Heart right ventricle (tissue), 16 donors: ENCODE measurements around the gene KLC1. TPM values are rescaled to one million over a fixed set of nuclear protein-coding genes. Genes with fewer than 3 reads are reported as not detected.

Source experiments
- ATAC-seq, 8 donors: fragments of 200-7000 bp; cut with Tn5 transposase; one replicate each; pipeline ENCODE4 v1.9.1; 2020; ENCODE audit warnings: mild to moderate bottlenecking in 8 of 8, moderate library complexity in 8 of 8, moderate number of reproducible peaks in 1 of 8
- DNase-seq, 2 donors: peaks; one replicate each; pipeline ENCODE4 v3.0.0-alpha.2; 2020
- H3K27ac ChIP-seq, 10 donors: fragments of 200-600 bp; sonication (generic) in 2 of 10; one replicate each; pipeline versions ENCODE4 v1.5.0 to v1.8.0; 2020 to 2022; ENCODE audit warnings: mild to moderate bottlenecking in 3 of 10
- H3K27me3 ChIP-seq, 7 donors: fragments of 200-600 bp; one replicate each; pipeline ENCODE4 v1.8.0; 2021 to 2022; ENCODE audit warnings: mild to moderate bottlenecking in 2 of 7
- H3K36me3 ChIP-seq, 9 donors: fragments of 200-600 bp; sonication (generic) in 1 of 9; one replicate each; pipeline versions ENCODE4 v1.5.0 to v1.8.0; 2020 to 2022; ENCODE audit warnings: mild to moderate bottlenecking in 2 of 9
- H3K4me1 ChIP-seq, 9 donors: fragments of 200-600 bp; sonication (generic) in 1 of 9; one replicate each; pipeline versions ENCODE4 v1.5.0 to v1.8.0; 2020 to 2022; ENCODE audit warnings: mild to moderate bottlenecking in 4 of 9
- H3K4me3 ChIP-seq, 10 donors: fragments of 200-600 bp; sonication (generic) in 2 of 10; one replicate each; pipeline versions ENCODE4 v1.5.0 to v1.8.0; 2020 to 2022; ENCODE audit warnings: mild to moderate bottlenecking in 7 of 10, moderate library complexity in 2 of 10
- H3K9me3 ChIP-seq, 11 donors: fragments of 200-600 bp in 10 of 11; sonication (generic) in 2 of 11; one replicate each; pipeline versions ENCODE4 v1.5.0 to v1.8.0; 2013 to 2022; ENCODE audit warnings: mild to moderate bottlenecking in 2 of 11, control low read depth in 1 of 11, moderate library complexity in 1 of 11
- CTCF ChIP-seq, 9 donors: fragments of 200-600 bp; sonication (generic) in 2 of 9; IDR thresholded peaks; one replicate each; pipeline versions ENCODE4 v1.5.0 to v1.8.0; 2021 to 2022; ENCODE audit warnings: antibody characterized with exemption in 9 of 9, mild to moderate bottlenecking in 5 of 9, moderate library complexity in 1 of 9
- WGBS, 2 donors: extraction: QIAGEN DNeasy Blood & Tissue Kit; methylation state at CpG; one replicate each; pipeline ENCODE4 v1.1.7; 2013; ENCODE audit warnings: inconsistent platforms in 1 of 2; 5-methylcytosine and 5-hydroxymethylcytosine counted together
- intact Hi-C, 10 donors: fragments of 100-400 bp; cut with DNase I; formaldehyde crosslinking; loops; one replicate each; pipeline versions ENCODE4 v1.11.1 to v1.14.2; 2022
- polyA plus RNA-seq, 2 donors: library from polyadenylated mRNA; stranded (reverse); fragments of 200-250 nt; gene quantifications; one replicate each; pipeline ENCODE4 v1.2.3, GENCODE V29; 2013
- total RNA-seq, 10 donors: library from RNA; stranded (reverse); fragmentation: NEBNext Ultra II Directional in 3 of 10; extraction: Animal tissue kit (Norgen Biotek cat#: 25700) in 3 of 10; gene quantifications; one replicate each; pipeline versions ENCODE4 v1.2.1 to v1.2.4, GENCODE V29; 2021 to 2023
- donor health status: Arrhythmogenic right ventricular cardiomyopathy.
- donor health status: ischemic (EF 13 %, LVEDD 7.1; RV severe dilation, severe dysfunction).
- donor health status: healthy with polysubstance abuse.
- donor health status: DM: no; HTN: yes; CAD: no.
- donor health status: DM: no; HTN: no; CAD: no.
- donor health status: ischemic (EF 25% LVEDD 6.9; RV normal size, moderate dysfunction).
- donor health status: ischemic (EF 25% LVEDD 5.7; RV mildly dilated, moderate dysfunction).
- donor health status: healthy.
- donor health status: DM: yes; HTN: yes; CAD: no.
- donor health status: Ischemic cardiomyopathy.
- donor health status: ischemic (EF 35%, LVEDD 5.7; RV mildly dilated, moderate dysfunction).
- donor health status: nonischemic (EF 11% LVEDD 7.7; RV severe dilation, severe dysfunction).
- donor health status: DM: yes; HTN: yes; CAD: no.
- donor health status: PGD.
- donor health status: ischemic (EF 29% LVEDD 5.4; RV normal size, mild dysfunction).
- donor health status: nonischemic (EF 23%, LVEDD 6.1; RV moderate dilation, normal function).

The KLC1 gene
- total and polyA plus RNA-seq, 12 donors, result 123 to 220 (median 151) TPM

GRCh38 chr14:103628221-103628683, 759 bp upstream of the KLC1 start:
- ATAC-seq, result peak; percentile 31 to 72 (median 68)

GRCh38 chr14:103629503-103630121, 601 bp downstream of the KLC1 start:
- DNase-seq (peak; percentile 70 to 79), ATAC-seq (peak; percentile 47 to 72 (median 56))
- Histone ChIP-seq H3K4me3 (peak overlapping the region; percentile 69 to 100 (median 98)), H3K36me3 (peaks cover 0 to 27% (median 0%) of the 10 kb centered on the region in 9 donors), H3K4me1 (peaks cover 11 to 74% (median 66%) of the 10 kb centered on the region in 9 donors), H3K27me3 (no peaks in the 10 kb centered on the region), H3K27ac (peak overlapping the region; percentile 87 to 100 (median 99)), H3K9me3 (no peaks in the 10 kb centered on the region)
- no peak for TF ChIP-seq CTCF (IDR thresholded peaks at IDR 0.05)
- 0 to 1% methylated on average over 66 to 71 of the region's 71 CpGs for WGBS, 2 donors
- intact Hi-C loops, result loop anchor here in 4 of 10 donors (2.0 to 10.0 kb wide), 3 partner anchors 52 to 55 kb away; no protein-coding TSS in a partner anchor

More at GRCh38 chr14:103628221-103628683, 759 bp upstream of the KLC1 start:
- intact Hi-C loops, result loop anchor here in 4 of 10 donors (2.0 to 10.0 kb wide), 3 partner anchors 51 to 57 kb away; no protein-coding TSS in a partner anchor
- peak; percentile 65 to 83 for DNase-seq
- H3K27me3 ChIP-seq, result no peaks in the 10 kb centered on the region
- no peaks in the 10 kb centered on the region for H3K9me3 ChIP-seq
- peaks cover 0 to 25% (median 0%) of the 10 kb centered on the region in 9 donors for H3K36me3 ChIP-seq
- H3K4me3 ChIP-seq, result peak overlapping the region; percentile 69 to 100 (median 98)
- TF ChIP-seq CTCF (IDR thresholded peaks at IDR 0.05), result no peak
- peak overlapping the region; percentile 87 to 100 (median 99) for H3K27ac ChIP-seq
- peaks cover 13 to 73% (median 63%) of the 10 kb centered on the region in 9 donors for H3K4me1 ChIP-seq
- WGBS, 2 donors, result 6 to 11% methylated on average over 31 of the region's 31 CpGs

- intact Hi-C loops, result no loop called here
Measured at GRCh38 chr14:103630364-103631108, 1.5 kb downstream of the KLC1 start.

More at GRCh38 chr14:103630364-103631108, 1.5 kb downstream of the KLC1 start:
- H3K4me1 ChIP-seq, result peaks cover 5 to 74% (median 67%) of the 10 kb centered on the region in 9 donors
- ATAC-seq, result no peak
- no peak for DNase-seq
- H3K4me3 ChIP-seq, result peak overlapping the region; percentile 69 to 100 (median 98)
- no peak for TF ChIP-seq CTCF (IDR thresholded peaks at IDR 0.05)
- H3K36me3 ChIP-seq, result peaks cover 0 to 33% (median 0%) of the 10 kb centered on the region in 9 donors
- 15 to 16% methylated on average over 5 of the region's 5 CpGs for WGBS, 2 donors
- no peaks in the 10 kb centered on the region for H3K9me3 ChIP-seq
- H3K27me3 ChIP-seq, result no peaks in the 10 kb centered on the region
- H3K27ac ChIP-seq, result peak overlapping the region in 9 of 10 donors; percentile 99 to 100 (median 99)
